Gastroesophageal sphincter (tissue), 4 donors: Measurements from ENCODE around the gene VSIG10L. TPM values are rescaled to one million over a fixed set of nuclear protein-coding genes. Genes with fewer than 3 reads are reported as not detected.

ENCODE experiments used
- ATAC-seq: fragments of 150-250 bp; one replicate; pipeline ENCODE4 v1.9.1; 2016; ENCODE audit warnings: mild to moderate bottlenecking, moderate library complexity
- H3K27ac ChIP-seq, 4 donors: fragments of 200-600 bp; sonication (generic) in 3 of 4; 1 replicate in 3 of 4; 2 replicates in 1 of 4; pipeline ENCODE4 v1.5.1; 2016 to 2019
- H3K27me3 ChIP-seq: fragments of 200-600 bp; sonication (generic); one replicate; pipeline ENCODE4 v1.5.1; 2019
- H3K36me3 ChIP-seq, 2 donors: fragments of 200-600 bp; sonication (generic); one replicate each; pipeline ENCODE4 v1.5.1; 2019; ENCODE audit warnings: control low read depth in 1 of 2
- H3K4me1 ChIP-seq, 3 donors: fragments of 200-600 bp; sonication (generic); 1 replicate in 2 of 3; 2 replicates in 1 of 3; pipeline ENCODE4 v1.5.1; 2016 to 2019; ENCODE audit warnings: control low read depth in 2 of 3
- H3K4me3 ChIP-seq, 2 donors: fragments of 200-600 bp; sonication (generic); one replicate each; pipeline ENCODE4 v1.5.1; 2019; ENCODE audit warnings: mild to moderate bottlenecking in 1 of 2, moderate library complexity in 1 of 2
- H3K9me3 ChIP-seq, 3 donors: fragments of 200-600 bp; sonication (generic); one replicate each; pipeline ENCODE4 v1.5.1; 2017 to 2019; ENCODE audit warnings: control low read depth in 2 of 3
- CTCF ChIP-seq, 4 experiments: fragments of 200-600 bp in 2 of 4; fragments of 450-650 bp in 2 of 4; sonication (generic) in 1 of 4; IDR thresholded peaks; one replicate each; pipeline ENCODE4 v1.5.1; 2017 to 2019; ENCODE audit warnings: antibody characterized with exemption in 4 of 4, mild to moderate bottlenecking in 2 of 4, moderate library complexity in 2 of 4
- EP300 ChIP-seq: sonication (generic); formaldehyde crosslinking; IDR thresholded peaks from one replicate; pipeline ENCODE4 v1.6.1; 2017; ENCODE audit warnings: antibody characterized with exemption, mild to moderate bottlenecking
- POLR2A ChIP-seq, 2 donors: fragments of 450-650 bp; IDR thresholded peaks; one replicate each; pipeline ENCODE4 v1.6.1; 2017; ENCODE audit warnings: antibody characterized with exemption in 2 of 2, mild to moderate bottlenecking in 2 of 2, moderate library complexity in 1 of 2
- POLR2AphosphoS5 ChIP-seq: sonication (generic); formaldehyde crosslinking; IDR thresholded peaks from one replicate; pipeline ENCODE4 v1.6.1; 2017; ENCODE audit warnings: antibody characterized with exemption
- WGBS, 2 donors: methylation state at CpG; one replicate each; pipeline ENCODE4 v1.1.5; 2018; ENCODE audit warnings: low coverage in 1 of 2; 5-methylcytosine and 5-hydroxymethylcytosine counted together
- total RNA-seq, 4 donors: library from RNA; depleted of rRNA; stranded (reverse); fragments of >200 nt; gene quantifications; one replicate each; pipeline ENCODE4 v1.1.0, GENCODE V29; 2016

The VSIG10L gene
- total RNA-seq, 4 donors from 2014 or later = 1.5 to 3.6 (median 2.5) TPM

GRCh38 chr19:51342631-51343569 is 961 bp upstream of the VSIG10L start:
- Histone ChIP-seq H3K9me3 (no peaks in the 10 kb centered on the region), H3K27me3 (no peaks in the 10 kb centered on the region), H3K4me1 (peaks cover 0 to 35% (median 7%) of the 10 kb centered on the region in 3 donors), H3K27ac (peak overlapping the region in 3 of 4 donors; percentile 86 to 95 (median 88)), H3K36me3 (peaks cover 0 to 40% of the 10 kb centered on the region in 2 donors), H3K4me3 (no peak overlapping the region)
- no peak for TF ChIP-seq EP300
- TF ChIP-seq POLR2A (IDR thresholded peaks at IDR 0.05) = no peak
- TF ChIP-seq POLR2AphosphoS5 = no peak
- TF ChIP-seq CTCF (IDR thresholded peaks at IDR 0.05) = no peak
- ATAC-seq = no peak
- 43 to 46% methylated on average over 8 of the region's 9 CpGs for WGBS, 2 donors

GRCh38 chr19:51341066-51341465 is 873 bp downstream of the VSIG10L start:
- Histone ChIP-seq H3K4me3 (no peak overlapping the region), H3K27me3 (no peaks in the 10 kb centered on the region), H3K4me1 (peaks cover 0 to 35% (median 7%) of the 10 kb centered on the region in 3 donors), H3K27ac (peak overlapping the region; percentile 60 to 95 (median 87)), H3K9me3 (no peaks in the 10 kb centered on the region), H3K36me3 (peaks cover 0 to 21% of the 10 kb centered on the region in 2 donors)
- 92% methylated on average over 2 of the region's 18 CpGs; no CpG with 5 or more reads in 1 of the 2 donors for WGBS, 2 donors
- no peak for TF ChIP-seq POLR2AphosphoS5
- TF ChIP-seq EP300 = no peak
- no peak for TF ChIP-seq POLR2A (IDR thresholded peaks at IDR 0.05)
- no peak for TF ChIP-seq CTCF (IDR thresholded peaks at IDR 0.05)
- no peak for ATAC-seq

- Histone ChIP-seq H3K4me1 (peaks cover 0 to 35% (median 7%) of the 10 kb centered on the region in 3 donors), H3K27ac (peak overlapping the region; percentile 60 to 95 (median 87)), H3K9me3 (no peaks in the 10 kb centered on the region), H3K27me3 (no peaks in the 10 kb centered on the region), H3K36me3 (peaks cover 0 to 10% of the 10 kb centered on the region in 2 donors), H3K4me3 (peak overlapping the region; percentile 52 to 72)
- peak; percentile 95 for ATAC-seq
- whole genome bisulfite sequencing, 2 donors = 0 to 4% methylated on average over 6 to 9 of the region's 107 CpGs
- TF ChIP-seq CTCF (IDR thresholded peaks at IDR 0.05) (peak in 3 of 4 experiments; percentile 53 to 87 (median 85)), EP300 (no peak), POLR2A (IDR thresholded peaks at IDR 0.05) (peak; percentile 69 to 89), POLR2AphosphoS5 (peak; percentile 81)
Measured at GRCh38 chr19:51339687-51340656, 2.0 kb downstream of the VSIG10L start.

- Histone ChIP-seq H3K4me1 (peaks cover 0 to 35% (median 7%) of the 10 kb centered on the region in 3 donors), H3K27ac (peak overlapping the region; percentile 60 to 95 (median 87)), H3K9me3 (no peaks in the 10 kb centered on the region), H3K4me3 (peak overlapping the region; percentile 52 to 72), H3K36me3 (peaks cover 0 to 4% of the 10 kb centered on the region in 2 donors), H3K27me3 (no peaks in the 10 kb centered on the region)
- no peak for ATAC-seq
- WGBS, 2 donors = 1 to 2% methylated on average over 10 of the region's 10 CpGs
- TF ChIP-seq EP300 (no peak), CTCF (IDR thresholded peaks at IDR 0.05) (no peak), POLR2A (IDR thresholded peaks at IDR 0.05) (no peak), POLR2AphosphoS5 (no peak)
Measured at GRCh38 chr19:51339313-51339686, 2.6 kb downstream of the VSIG10L start.
